ENCODE measurements around the gene SLC39A13.

- TF ChIP-seq POLR2A (IDR thresholded peaks at IDR 0.05) (no peak), CTCF (IDR thresholded peaks at IDR 0.05) (peak in 1 of 3 experiments; percentile 33)
Observed at GRCh38 chr11:47411884-47412746, 3.7 kb downstream of the SLC39A13 start.

Data from vagina (tissue), 2 donors.